CD4-positive, alpha-beta T cell treated with Interleukin-15 for 1 hour (primary cell): ENCODE results near the gene ECHDC1.
"Not testable (repeated sequence)": the region's sequence is repeated elsewhere in the genome, so short reads cannot be mapped to it uniquely, and the experiment has no call there.

Source experiments
- DNase-seq: peaks from one replicate; pipeline ENCODE4 v3.0.0-alpha.2; 2020

Gene ECHDC1

GRCh38 chr6:127341471-127342202, 1.8 kb downstream of the ECHDC1 start:
- DNase-seq = no peak

GRCh38 chr6:127340171-127340570, 3.2 kb downstream of the ECHDC1 start:
- no peak for DNase-seq

- DNase-seq = no peak
These were observed 4.5 kb downstream of the ECHDC1 start for GRCh38 chr6:127338936-127339335.

GRCh38 chr6:127332383-127332961, 10.9 kb downstream of the ECHDC1 start:
- DNase-seq = no peak

GRCh38 chr6:127331256-127331655, 12.2 kb downstream of the ECHDC1 start:
- DNase-seq = not testable (repeated sequence)

GRCh38 chr6:127328043-127328609, 15.3 kb downstream of the ECHDC1 start:
- DNase-seq = no peak

GRCh38 chr6:127319686-127320085, 23.7 kb downstream of the ECHDC1 start:
- no peak for DNase-seq

GRCh38 chr6:127317388-127318128, 25.9 kb downstream of the ECHDC1 start:
- no peak for DNase-seq

GRCh38 chr6:127305741-127306140, 37.7 kb downstream of the ECHDC1 start:
- no peak for DNase-seq

GRCh38 chr6:127303917-127304316, 39.5 kb downstream of the ECHDC1 start:
- DNase-seq = no peak

GRCh38 chr6:127302728-127303660, 40.4 kb downstream of the ECHDC1 start:
- DNase-seq = peak; percentile 16

GRCh38 chr6:127301199-127301700, 42.2 kb downstream of the ECHDC1 start:
- no peak for DNase-seq

GRCh38 chr6:127300411-127300810, 43.0 kb downstream of the ECHDC1 start:
- no peak for DNase-seq

GRCh38 chr6:127299522-127300240, 43.7 kb downstream of the ECHDC1 start:
- no peak for DNase-seq

GRCh38 chr6:127298475-127298874, 44.9 kb downstream of the ECHDC1 start:
- no peak for DNase-seq

- DNase-seq = no peak
These were observed 45.8 kb downstream of the ECHDC1 start for GRCh38 chr6:127297502-127298070.

- DNase-seq = no peak
These were observed 51.9 kb downstream of the ECHDC1 start for GRCh38 chr6:127291495-127291894.

- DNase-seq = no peak
These were observed 52.8 kb downstream of the ECHDC1 start for GRCh38 chr6:127290391-127291265.

GRCh38 chr6:127289934-127290333, 53.5 kb downstream of the ECHDC1 start:
- DNase-seq = no peak

- no peak for DNase-seq
These were observed 54.7 kb downstream of the ECHDC1 start for GRCh38 chr6:127288705-127289104.
